GM18520 (cell line): ENCODE measurements around the gene RTP3.
A peak's percentile ranks its signal among the peaks of the same experiment; 100 is the strongest.
"Not testable (repeated sequence)": the region's sequence is repeated elsewhere in the genome, so short reads cannot be mapped to it uniquely, and the experiment has no call there.

ENCODE experiments used
- ATAC-seq: cut with Tn5 transposase; IDR thresholded peaks from one replicate; pipeline ENCODE4 v1.9.1; 2021; ENCODE audit not compliant: unreplicated experiment

Gene RTP3

DNA sequence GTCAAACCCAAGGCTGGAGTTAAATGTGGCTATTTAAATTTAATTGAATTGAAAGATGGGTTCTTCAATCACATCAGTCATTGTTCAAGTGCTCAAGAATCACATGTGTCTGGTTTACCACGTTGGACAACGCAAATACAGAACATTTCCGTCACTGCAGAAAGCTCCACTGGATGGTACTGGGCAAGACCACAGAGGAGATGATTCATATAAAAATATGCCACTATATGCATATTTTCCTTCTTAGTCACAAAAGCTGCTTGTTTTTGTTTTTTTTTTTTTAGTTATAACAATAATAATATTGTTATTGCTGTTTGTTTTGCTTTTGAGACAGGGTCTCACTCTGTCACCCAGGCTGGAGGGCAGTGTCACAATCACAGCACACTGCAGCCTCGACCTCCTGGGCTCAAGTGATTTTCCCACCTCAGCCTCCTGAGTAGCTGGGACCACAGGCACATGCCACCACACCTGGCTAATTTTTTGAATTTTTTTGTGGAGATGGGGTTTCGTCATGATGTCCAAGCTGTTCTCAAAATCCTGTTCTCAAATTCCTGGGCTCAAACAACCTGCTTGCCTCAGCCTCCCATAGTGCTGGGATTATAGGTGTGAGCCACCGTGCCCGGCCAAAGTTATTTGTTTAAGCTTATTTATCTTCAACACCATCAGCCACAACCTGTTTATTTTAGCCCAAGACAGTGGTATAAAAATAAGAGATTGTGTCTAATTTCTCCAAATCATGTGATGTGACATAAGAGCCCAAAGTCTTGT lies 19.4 kb downstream of the RTP3 start:
- ATAC-seq, result no peak

- ATAC-seq, result no peak
Observed at GRCh38 chr3:46517784-46518181, 20.0 kb downstream of the RTP3 start.

DNA sequence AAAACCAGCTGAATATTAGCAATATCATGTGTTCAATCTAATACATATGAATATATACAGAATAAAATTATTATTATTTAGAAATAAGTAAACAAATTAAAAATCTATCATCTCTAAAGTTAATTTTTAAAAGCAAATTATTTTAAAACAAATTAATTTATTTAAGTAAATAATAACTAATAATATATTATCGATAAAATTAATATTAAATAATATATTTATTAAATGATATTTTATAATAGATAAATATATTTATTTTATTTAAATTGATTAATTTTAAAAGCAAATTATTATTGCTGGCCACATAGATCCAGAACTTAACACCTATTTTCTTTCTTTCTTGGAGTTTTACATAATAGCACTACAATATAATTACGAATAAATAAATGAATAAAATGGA lies 22.2 kb downstream of the RTP3 start:
- ATAC-seq, result no peak

DNA sequence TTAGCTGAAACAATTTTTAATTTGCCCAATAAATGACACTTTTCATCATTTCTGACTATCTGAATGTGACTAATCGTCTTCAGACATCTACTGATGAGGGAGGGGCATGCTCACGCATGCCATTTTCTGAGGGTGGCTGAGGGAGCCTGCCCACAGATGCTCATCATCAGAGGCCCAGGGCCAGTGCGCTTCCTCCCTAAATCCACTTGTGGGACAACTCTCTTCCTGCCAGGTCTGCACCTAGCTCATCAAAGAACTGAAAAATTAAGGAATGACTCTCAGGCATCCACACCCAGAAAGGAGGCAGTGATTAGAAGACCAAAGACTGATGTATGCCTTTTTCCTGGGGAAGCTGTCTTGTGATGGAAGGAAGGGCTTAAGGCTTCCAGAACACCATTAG lies 22.8 kb downstream of the RTP3 start:
- ATAC-seq, result no peak

- no peak for ATAC-seq
Observed at GRCh38 chr3:46521096-46521495, 23.3 kb downstream of the RTP3 start.

DNA sequence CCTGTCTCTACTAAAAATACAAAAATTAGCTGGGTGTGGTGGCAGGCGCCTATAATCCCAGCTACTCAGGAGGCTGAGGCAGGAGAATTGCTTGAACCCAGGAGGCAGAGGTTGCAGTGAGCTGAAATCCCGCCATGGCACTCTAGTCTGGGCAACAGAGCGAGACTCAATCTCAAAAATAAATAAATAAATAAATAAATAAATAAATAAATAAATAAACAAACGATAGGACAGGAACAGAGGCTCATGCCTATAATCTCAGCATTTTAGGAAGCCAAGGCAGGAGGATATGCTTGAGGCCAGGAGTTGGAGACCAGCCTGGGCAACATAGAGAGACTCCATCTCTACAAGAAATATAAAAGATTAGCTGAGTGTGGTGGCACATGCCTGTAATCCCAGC lies 24.4 kb downstream of the RTP3 start:
- not testable (repeated sequence) for ATAC-seq

GRCh38 chr3:46523556-46523955 lies 25.8 kb downstream of the RTP3 start:
- no peak for ATAC-seq

DNA sequence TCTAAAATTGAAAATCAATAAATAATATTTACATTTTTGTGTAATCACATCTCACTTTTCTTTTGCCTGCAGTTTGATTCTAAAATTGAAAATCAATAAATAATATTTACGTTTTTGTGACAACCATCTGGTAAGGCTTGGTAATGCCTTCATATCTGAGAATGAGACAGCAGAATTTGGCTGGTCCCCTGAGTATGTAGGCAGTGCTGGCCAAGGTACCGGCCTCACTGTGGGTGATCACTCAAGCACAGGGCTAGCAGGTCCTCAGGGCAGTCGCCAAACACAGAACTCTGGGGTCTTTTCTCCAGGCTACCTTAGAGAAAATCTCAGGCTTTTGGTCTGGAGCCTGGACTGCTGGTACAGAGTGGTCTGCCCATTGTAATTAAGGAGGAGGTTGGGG lies 26.2 kb downstream of the RTP3 start:
- ATAC-seq, result no peak

GRCh38 chr3:46524832-46525231 lies 27.1 kb downstream of the RTP3 start:
- ATAC-seq, result no peak

- no peak for ATAC-seq
Observed at GRCh38 chr3:46527239-46527638, 29.5 kb downstream of the RTP3 start.

DNA sequence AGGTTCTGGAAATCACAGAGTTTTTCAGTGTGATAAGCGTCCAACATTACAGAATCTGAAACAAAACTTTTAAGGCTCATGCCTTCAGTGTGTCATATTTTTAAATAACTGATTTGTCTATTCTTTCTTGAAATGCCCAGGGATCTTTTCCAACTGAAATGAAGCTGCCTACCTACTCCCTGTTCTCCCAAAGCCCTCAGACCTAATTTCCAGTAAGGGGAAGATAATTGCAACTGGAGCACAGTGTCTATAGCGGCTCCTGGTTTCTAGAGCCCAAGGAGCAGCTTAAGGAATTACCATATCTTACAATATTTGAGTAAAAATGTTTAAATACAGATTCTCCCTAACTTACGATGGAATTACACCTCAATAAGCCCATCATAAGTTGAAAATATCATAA lies 35.3 kb downstream of the RTP3 start:
- ATAC-seq, result no peak

- no peak for ATAC-seq
Observed at GRCh38 chr3:46535746-46536145, 38.0 kb downstream of the RTP3 start.

DNA sequence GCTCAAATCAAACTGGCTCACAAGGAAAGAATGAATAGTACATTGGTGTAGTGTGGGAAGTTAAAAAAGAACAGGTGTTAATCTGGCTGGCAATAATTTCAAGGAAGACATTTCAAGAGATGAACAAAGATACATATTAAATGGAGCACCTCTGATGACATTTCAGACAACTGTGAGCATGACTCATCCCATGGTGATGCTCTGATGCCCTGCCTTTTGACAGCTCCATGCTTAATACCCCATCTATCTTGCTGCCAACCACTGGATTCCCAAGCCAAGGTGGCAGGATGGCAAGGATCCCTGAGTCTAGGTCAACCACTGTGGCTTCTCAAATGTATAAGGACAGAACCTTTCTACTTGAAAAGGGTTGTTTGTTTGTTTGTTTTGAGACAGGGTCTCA lies 39.0 kb downstream of the RTP3 start:
- ATAC-seq, result no peak

DNA sequence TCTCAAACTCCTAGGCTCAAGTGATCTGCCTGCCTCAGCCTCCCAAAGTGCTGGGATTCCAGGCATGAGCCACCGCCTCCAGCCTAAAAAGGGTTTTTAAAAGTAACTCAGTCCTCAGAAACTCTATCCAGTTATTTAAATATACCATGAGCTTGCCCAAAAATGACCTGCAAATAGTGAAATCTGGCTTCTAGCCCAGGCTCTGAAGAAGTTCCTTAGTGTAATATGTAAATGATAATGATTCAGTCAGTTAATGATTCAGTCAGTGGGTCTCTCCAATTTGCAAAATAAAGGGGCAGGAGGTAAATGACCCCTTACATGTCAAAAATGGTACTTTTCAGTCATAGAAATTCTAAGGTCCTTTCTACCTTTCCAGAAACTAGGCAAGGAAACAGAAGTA lies 39.5 kb downstream of the RTP3 start:
- ATAC-seq, result no peak

DNA sequence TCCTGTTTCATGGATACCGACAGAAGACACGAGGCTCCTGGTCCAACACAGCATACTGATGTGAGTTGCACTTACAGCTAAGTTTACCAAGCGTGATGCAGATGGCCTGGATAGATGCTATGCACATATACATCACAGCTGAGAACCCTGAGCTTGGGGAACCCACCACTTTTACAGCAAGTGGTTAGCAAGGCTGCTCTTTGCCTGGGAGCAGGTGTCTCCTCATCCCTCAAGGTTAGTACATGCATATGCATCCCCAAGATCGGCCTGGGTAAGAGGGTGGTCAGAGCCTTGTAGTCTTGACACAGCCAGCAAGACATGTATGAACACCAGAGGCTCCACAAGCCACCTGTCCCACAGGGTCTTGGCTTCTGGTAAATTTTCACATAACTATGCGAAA lies 40.0 kb downstream of the RTP3 start:
- no peak for ATAC-seq

- not testable (repeated sequence) for ATAC-seq
Observed at GRCh38 chr3:46538425-46538802, 40.6 kb downstream of the RTP3 start.

DNA sequence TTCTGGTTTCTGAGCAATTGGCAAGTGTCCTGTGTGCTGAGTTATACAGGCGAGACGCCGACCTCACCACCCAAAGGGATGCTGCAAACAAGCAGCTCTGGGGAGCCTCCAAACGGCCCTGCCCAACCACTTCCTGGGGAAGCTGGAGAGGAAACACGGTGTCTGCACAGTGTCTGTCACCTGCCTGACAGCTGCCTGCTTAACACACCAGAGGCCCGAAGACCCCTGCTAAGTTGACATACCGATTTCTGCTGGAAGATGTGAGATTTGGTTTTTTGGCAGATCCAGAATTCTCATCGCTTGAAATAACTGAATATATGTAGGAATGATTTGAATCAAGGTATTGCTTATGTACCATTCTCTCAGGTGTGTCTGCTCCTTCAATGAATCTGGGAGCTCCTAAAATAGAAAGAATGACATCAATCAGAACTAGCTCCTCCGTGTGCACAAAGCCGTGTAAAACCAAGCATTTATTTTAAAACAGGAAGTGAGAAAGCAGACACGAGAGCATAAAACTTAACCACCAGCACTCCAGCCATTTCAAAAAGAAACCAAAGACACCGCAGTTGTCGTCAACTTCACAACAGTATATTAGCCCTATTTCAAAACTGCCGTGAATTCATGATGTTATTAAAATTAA lies 41.1 kb downstream of the RTP3 start:
- ATAC-seq, result peak; percentile 58

DNA sequence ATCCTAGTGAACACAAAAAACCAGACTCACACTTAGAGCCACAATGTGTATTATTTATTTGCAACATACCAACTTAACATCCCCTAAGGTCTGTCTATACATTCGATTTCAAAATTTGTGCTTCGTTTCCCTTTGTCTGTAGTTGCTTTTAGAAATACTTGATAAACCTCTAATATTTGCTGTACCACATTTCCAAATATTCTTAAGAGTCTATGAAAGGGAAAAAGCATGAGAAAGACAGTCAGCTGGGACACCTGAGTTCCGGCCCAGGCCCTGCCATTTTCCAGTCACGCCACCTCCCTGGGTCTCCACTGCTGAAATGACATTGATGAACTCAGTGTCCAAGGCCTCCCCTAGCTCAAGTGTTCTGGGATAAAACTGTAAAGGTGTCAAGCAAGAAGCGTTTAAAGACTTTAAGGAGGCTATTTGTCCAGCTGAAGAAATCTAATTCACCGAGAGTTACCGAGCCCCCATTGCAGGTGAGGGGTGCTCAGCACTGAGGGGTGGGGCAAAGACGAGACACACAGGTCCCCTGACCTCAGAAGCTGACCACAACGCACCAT lies 41.7 kb downstream of the RTP3 start:
- ATAC-seq, result no peak

GRCh38 chr3:46540550-46540949 lies 42.8 kb downstream of the RTP3 start:
- no peak for ATAC-seq

DNA sequence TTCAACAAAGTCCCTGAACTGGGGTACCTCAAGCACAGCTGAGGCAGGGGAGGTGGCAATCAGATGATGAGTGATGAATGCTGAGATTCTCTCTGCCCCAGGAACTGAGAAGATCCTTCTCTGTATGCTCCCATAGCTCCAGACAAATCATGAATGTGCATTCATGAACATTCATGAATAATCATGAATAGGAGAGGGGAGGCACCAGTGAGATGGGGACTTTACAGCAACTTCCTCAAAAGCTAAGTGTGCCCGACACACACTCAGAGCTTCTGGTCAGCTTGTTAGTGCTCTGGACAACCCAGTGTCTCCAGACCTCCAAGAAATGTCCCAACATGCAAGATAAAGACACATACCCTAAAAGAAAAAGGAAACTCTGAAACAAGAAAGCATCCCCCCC lies 44.1 kb downstream of the RTP3 start:
- no peak for ATAC-seq

- no peak for ATAC-seq
Observed at GRCh38 chr3:46542344-46542743, 44.6 kb downstream of the RTP3 start.

GRCh38 chr3:46542801-46543201 lies 45.0 kb downstream of the RTP3 start:
- no peak for ATAC-seq
